CD4-positive, alpha-beta T cell treated with Interferon alpha-2 for 1 hour (primary cell): ENCODE data around the gene KHDC4.

ENCODE experiments used
- DNase-seq, 2 donors: peaks; one replicate each; pipeline ENCODE4 v3.0.0-alpha.2; 2020 to 2022

Gene KHDC4

DNA sequence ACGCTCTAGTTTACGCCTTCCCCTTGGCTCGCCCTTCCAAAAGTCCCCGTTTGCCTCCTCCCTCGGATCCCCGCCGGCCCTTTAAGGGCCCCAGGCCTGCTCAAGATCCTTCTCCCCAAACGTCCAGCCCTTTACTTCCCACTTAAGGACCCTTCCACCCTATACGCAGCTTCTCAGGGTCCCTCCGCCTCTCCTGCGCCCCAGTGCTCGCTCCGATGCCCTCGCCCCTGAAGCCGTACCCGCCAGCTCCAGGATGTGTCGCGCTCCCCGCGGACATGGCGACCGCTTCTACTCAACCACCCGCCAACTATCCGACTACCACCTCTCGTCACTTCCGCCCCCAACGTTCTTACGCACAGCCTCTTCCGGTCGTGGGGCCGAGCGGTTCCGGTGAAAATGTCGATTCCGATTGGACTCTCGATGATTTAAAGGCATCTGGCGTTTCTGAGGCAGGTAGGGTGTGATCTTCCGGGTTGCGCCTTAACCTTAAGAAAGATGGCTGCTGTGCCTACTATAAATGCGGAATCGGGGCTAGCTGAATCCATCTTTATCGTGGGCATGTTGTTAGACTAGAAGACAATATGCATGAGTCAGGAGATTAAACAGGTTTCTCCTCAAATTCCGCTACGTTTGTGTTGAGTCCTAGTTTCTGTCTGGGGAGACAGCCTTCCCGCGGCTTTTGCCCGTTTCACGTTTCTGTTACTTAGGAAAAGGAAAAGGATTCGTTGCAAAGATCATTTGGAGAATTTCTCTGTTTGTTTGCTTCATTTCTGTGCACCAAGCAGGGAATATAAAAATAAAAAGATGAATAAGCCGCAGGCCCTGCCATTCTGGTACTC lies at the start of gene KHDC4:
Gene KHDC4 (minus strand): TSS at position 317 of the 839 bp plus-strand sequence. CDS start 40 bp downstream, at position 277.
- DNase-seq, result peak; percentile 97 to 98

DNA sequence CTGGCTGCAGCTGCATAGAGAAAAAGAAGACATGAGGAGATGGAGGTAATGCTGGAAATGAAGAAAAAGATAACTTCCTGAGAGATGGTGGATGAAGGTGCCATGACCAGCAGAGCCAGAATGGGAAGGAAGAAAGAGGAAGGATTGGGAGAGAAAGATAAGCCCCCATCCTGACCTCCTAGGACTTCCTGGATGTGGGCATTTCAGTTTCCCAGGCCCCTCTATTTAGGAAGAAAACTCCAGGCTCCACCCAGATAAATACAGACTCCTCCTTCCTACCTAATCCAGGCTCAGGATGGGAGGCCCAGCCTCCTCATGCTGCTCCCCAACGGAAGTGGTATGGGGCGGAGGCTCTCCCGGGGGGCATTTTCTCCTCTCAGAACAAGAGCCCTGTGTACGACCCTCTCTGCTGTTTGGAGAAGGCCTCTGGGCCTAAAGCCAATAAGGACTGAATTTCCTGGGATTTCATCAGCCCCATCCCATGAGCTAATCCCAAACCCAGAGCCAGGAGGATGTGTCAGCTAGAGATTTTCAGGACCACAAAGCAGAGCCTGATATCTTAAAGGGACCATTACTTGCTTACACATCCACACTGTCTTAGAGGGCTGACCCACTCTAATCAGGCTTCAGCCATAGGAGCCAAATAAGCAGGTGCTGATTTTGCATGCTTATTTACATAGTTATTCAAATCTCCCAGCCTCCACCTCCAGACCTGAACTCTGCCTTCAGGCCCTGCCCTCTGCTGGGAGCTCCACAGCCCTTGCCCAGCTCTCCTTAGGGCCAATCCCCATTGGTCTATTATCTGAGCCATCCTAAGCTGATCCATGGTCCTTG lies 49.2 kb upstream of the KHDC4 start:
- DNase-seq, result no peak

GRCh38 chr1:155982106-155982505 lies 47.9 kb upstream of the KHDC4 start:
- no peak for DNase-seq

GRCh38 chr1:155981266-155982088 lies 47.3 kb upstream of the KHDC4 start:
- DNase-seq, result peak; percentile 55 to 59

DNA sequence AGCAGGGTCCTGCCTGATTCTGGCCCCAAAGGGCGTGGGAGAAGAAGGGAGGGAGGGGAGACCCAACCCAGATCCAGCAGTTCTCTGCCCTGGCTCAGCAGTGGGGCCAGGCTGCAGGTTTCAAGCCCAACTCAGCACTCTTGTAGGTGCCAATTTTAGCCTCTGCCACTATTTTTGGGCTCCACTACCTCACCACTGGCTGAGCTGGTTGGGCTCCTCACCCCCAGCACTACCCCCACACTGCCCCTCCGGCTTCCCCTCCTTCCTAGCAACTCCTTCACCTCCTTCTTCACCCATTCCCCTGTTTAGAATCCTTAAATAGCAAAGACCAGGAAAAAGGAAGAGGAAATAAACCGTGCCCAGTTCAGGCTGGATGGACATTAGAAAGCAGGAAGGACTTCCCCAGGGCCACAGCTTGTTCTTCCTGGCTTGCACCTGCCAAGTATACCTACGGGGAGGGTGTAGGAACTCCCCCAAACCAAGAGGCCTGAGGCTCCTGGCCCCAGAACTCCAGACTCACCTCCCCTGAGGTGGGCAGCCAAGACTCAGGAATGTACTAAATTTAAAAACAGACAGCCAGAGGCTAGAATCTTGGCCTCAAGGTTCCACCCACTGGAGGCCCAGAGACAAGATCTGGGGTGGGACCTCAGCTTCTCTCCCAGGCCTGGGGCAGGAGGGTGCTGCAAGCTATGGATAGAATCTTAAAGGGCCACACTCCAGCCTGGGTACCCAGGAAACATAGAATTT lies 45.6 kb upstream of the KHDC4 start:
- DNase-seq, result no peak

DNA sequence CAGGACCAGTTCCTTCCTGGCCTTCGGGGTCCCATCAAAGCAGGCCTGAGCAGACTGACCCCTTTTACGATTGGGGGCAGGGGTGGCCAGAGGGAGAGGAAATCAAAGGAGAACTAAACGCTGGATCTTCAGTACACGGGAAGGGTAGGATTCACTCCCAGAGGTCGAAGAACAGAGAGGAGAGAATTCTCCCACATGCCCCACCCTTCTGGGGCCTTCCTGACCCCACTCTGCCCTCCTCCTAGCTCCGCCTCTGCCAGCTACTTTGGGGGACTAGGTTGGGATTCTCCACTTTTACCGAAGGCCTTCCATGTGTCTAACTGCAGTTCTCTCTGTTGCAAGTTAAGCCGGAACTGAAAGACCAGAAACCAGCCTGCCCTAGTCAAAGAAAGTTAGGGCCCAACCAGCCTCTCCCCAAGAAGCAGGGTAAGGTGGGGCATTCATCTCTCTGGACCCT lies 44.8 kb upstream of the KHDC4 start:
- DNase-seq, result no peak

DNA sequence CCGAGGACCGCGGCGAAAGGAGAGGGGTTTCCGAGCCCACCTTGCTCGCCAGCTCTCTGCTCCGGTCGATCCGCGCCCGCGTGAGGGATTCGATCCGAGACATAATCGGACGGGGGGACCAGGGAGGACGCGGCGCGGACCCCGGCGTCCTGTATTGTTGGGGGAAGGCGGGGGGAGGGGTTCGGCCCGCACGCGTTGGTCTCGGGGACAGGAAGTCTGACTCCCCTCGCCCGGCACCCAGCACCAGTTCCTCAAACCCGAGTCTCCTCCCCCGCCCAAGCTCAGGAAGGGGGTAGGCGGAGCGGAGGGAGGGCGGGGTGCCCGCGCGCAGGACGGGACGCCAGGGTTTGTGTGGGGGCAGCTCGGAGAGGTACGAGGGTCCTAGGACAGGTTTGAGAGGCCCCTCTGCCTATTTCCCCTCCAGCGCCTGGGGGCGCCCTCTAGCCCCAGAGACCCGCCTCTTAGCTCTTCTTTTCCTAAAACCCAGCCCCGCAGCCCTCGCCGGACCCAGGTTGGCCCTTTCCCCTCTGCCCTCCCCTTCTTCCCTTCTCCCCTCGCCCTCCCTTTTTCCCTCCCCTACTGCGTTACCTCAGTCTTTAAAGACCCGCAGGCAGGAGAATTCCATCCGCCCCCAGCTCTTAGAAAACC lies 44.2 kb upstream of the KHDC4 start, which contains the start of gene ARHGEF2:
Gene ARHGEF2 (minus strand): TSS at position 223 of the 648 bp plus-strand sequence. CDS start 120 bp downstream, at position 103.
- DNase-seq, result peak; percentile 76 to 81

- DNase-seq, result peak in 1 of 2 donors; percentile 48
Observed at GRCh38 chr1:155977690-155978324, 43.6 kb upstream of the KHDC4 start.

- DNase-seq, result no peak
Observed at GRCh38 chr1:155976913-155977689, 42.9 kb upstream of the KHDC4 start.

DNA sequence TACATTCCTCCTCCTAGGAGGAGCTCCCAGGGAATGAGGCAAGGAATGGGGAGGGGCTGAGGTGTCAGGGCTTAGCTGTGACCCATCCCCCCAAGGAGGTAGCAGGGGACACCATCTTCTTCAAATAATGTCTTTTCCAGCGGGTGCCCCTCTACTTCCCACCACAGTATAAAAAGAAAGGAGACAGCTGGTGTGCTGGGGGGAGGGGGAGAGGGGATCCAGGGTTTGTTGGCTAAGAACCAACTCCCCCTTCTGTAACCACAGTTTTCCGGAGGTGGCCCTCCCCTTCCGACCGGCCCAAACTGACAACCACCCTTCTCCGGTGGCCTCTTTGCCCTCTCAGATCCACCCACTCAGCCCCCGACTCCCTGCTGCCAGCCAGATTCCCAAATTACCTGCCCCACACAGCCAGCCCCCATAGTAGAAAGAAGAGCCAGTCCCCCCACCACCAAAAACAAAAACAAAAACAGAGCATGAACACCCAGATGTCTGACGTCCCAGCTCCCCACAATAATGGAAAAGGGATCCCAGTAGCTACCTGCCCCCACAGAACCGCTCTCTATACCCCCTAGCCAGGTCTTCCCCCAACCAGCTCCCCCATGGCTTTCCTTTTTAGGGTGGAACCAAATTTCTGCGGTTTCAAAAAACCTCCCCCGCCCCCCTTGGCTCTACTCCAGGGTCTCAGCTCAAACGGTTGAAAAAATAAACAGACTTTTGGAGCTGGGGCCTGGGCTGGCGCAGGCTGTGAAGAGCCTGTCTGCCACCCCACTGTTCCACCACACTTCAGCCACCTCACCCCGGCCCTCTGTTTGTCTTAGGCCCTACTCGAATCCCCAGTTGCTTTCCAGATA lies 42.1 kb upstream of the KHDC4 start:
- DNase-seq, result peak; percentile 37 to 71

- DNase-seq, result no peak
Observed at GRCh38 chr1:155975375-155976061, 41.3 kb upstream of the KHDC4 start.

- DNase-seq, result no peak
Observed at GRCh38 chr1:155974208-155975115, 40.2 kb upstream of the KHDC4 start.

DNA sequence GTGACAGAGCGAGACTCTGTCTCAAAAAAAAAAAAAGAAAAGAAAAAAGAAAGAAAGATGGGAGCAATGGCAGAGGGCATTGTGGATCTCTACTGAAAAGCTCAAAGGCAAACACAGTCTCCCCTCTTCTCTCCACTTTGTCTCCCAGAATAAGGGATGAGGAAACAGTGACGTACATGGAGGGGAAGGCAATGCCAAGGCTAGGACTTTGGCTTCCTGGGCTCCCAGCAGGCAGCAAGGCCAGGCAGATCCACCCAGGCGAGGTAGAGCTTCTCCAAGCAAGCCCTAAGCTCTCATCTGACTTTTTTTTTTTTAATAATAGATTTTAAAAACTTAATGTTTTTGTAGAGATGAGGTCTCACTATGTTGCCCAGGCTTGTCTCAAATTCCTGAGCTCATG lies 39.5 kb upstream of the KHDC4 start:
- DNase-seq, result no peak

GRCh38 chr1:155971910-155972809 lies 37.9 kb upstream of the KHDC4 start:
- DNase-seq, result no peak

- peak in 1 of 2 donors; percentile 70 for DNase-seq
Observed at GRCh38 chr1:155970531-155971167, 36.4 kb upstream of the KHDC4 start.

GRCh38 chr1:155969377-155969791 lies 35.2 kb upstream of the KHDC4 start:
- no peak for DNase-seq
